H1 (cell line): ENCODE results near the gene KCNN4. TPM values are rescaled to one million over a fixed set of nuclear protein-coding genes. Genes with fewer than 3 reads are reported as not detected.

Experiments used
- CTCF ChIA-PET: fragments of 300-600 bp; sonication (Branson Sonifier 250); formaldehyde crosslinking; loops from one replicate; lab custom pipeline; 2021; ENCODE audit not compliant: partially characterized antibody; lab: Charles Lee
- POLR2A ChIA-PET: fragments of 300-600 bp; sonication (Branson Sonifier 250); formaldehyde crosslinking; loops from one replicate; lab custom pipeline; 2021; ENCODE audit warnings: inconsistent platforms; ENCODE audit not compliant: partially characterized antibody; lab: Charles Lee
- DNase-seq, 2 experiments: peaks; one replicate each; pipeline versions ENCODE4 v3.0.0 to v3.0.0-alpha.2; 2010 to 2022; ENCODE audit warnings: low spot score in 2 of 2, low read depth in 1 of 2, mixed read lengths in 1 of 2
- FAIRE-seq: peaks from 2 replicates; lab custom pipeline; 2011; peaks lifted over from hg19 to GRCh38; lab: Jason Lieb, UNC
- H2AFZ ChIP-seq: 2 replicates; pipeline ENCODE4 v1.8.1; 2012; ENCODE audit warnings: low read length, inconsistent platforms
- H2AK5ac ChIP-seq: 2 replicates; pipeline ENCODE4 v1.6.1; 2013; ENCODE audit warnings: low read depth, low read length
- H2BK120ac ChIP-seq: replicated peaks from 2 replicates; pipeline ENCODE3; 2013; ENCODE audit warnings: low read depth, low read length, inconsistent platforms
- H2BK12ac ChIP-seq: 2 replicates; pipeline ENCODE4 v1.6.1; 2013; ENCODE audit warnings: low read depth, low read length
- H2BK15ac ChIP-seq: 2 replicates; pipeline ENCODE4 v1.6.1; 2013; ENCODE audit warnings: low read length
- H2BK20ac ChIP-seq: 2 replicates; pipeline ENCODE4 v1.6.1; 2013; ENCODE audit warnings: low read length
- H2BK5ac ChIP-seq: 2 replicates; pipeline ENCODE4 v1.6.1; 2013; ENCODE audit warnings: low read depth, low read length
- H3K14ac ChIP-seq: 2 replicates; pipeline ENCODE4 v1.6.1; 2013; ENCODE audit warnings: inconsistent platforms; ENCODE audit not compliant: insufficient read length
- H3K18ac ChIP-seq: 2 replicates; pipeline ENCODE4 v1.6.1; 2013; ENCODE audit warnings: low read length; ENCODE audit errors: extremely low read depth
- H3K23ac ChIP-seq: 2 replicates; pipeline ENCODE4 v1.6.1; 2013; ENCODE audit warnings: inconsistent platforms; ENCODE audit not compliant: insufficient read length
- H3K23me2 ChIP-seq: 2 replicates; pipeline ENCODE4 v1.6.1; 2013; ENCODE audit warnings: low read depth, low read length
- H3K27ac ChIP-seq: 2 replicates; pipeline ENCODE4 v1.6.1; 2011; ENCODE audit warnings: low read depth, low read length, inconsistent platforms
- H3K27me3 ChIP-seq, 4 experiments: replicated peaks in 1 of 4; 1 replicate in 1 of 4; 2 replicates in 3 of 4; pipeline versions ENCODE4 v1.6.1 to v1.8.1; 2011 to 2013; ENCODE audit warnings: low read length in 3 of 4, mild to moderate bottlenecking in 3 of 4, inconsistent platforms in 2 of 4, mixed read lengths in 2 of 4, moderate library complexity in 1 of 4; ENCODE audit not compliant: control insufficient read depth in 3 of 4, insufficient read depth in 3 of 4; ENCODE audit errors: extremely low read depth in 1 of 4
- H3K36me3 ChIP-seq, 4 experiments: 2 replicates each; pipeline versions ENCODE4 v1.6.1 to v1.8.1; 2011 to 2013; ENCODE audit warnings: mild to moderate bottlenecking in 4 of 4, low read length in 3 of 4, moderate library complexity in 2 of 4, control low read depth in 1 of 4, inconsistent platforms in 1 of 4; ENCODE audit not compliant: insufficient read depth in 4 of 4, control insufficient read depth in 2 of 4
- H3K4ac ChIP-seq: replicated peaks from 2 replicates; pipeline ENCODE3; 2013; ENCODE audit warnings: low read length, low read depth, mixed read lengths, inconsistent platforms; ENCODE audit not compliant: insufficient read length
- H3K4me1 ChIP-seq, 4 experiments: replicated peaks in 1 of 4; 1 replicate in 1 of 4; 2 replicates in 3 of 4; pipeline versions ENCODE4 v1.6.1 to v1.8.1; 2011 to 2013; ENCODE audit warnings: low read length in 3 of 4, inconsistent platforms in 2 of 4, mixed read lengths in 1 of 4; ENCODE audit not compliant: insufficient read depth in 4 of 4, control insufficient read depth in 3 of 4
- H3K4me2 ChIP-seq, 2 experiments: 2 replicates each; pipeline versions ENCODE4 v1.6.1 to v1.8.1; 2011 to 2013; ENCODE audit warnings: low read depth in 2 of 2, low read length in 2 of 2, control low read depth in 1 of 2, inconsistent platforms in 1 of 2, mild to moderate bottlenecking in 1 of 2; ENCODE audit not compliant: insufficient read depth in 1 of 2
- H3K4me3 ChIP-seq, 4 experiments: fragments of 200-600, 300-600 bp in 1 of 4; sonication (generic), shearing (Covaris generic), sonication (Bioruptor Twin) in 1 of 4; 2 replicates each; pipeline versions ENCODE4 v1.5.1 to v1.8.1; 2011 to 2016; ENCODE audit warnings: low read length in 4 of 4, low read depth in 3 of 4, control low read depth in 2 of 4, inconsistent platforms in 2 of 4, mild to moderate bottlenecking in 2 of 4, mixed read lengths in 1 of 4, moderate library complexity in 1 of 4; ENCODE audit not compliant: insufficient read depth in 2 of 4; ENCODE audit errors: extremely low read depth in 1 of 4
- H3K56ac ChIP-seq: replicated peaks from 2 replicates; pipeline ENCODE3; 2013; ENCODE audit warnings: low read depth, mild to moderate bottlenecking, mixed read lengths, low read length, inconsistent platforms; ENCODE audit not compliant: insufficient read length
- H3K79me1 ChIP-seq: 2 replicates; pipeline ENCODE4 v1.6.1; 2013; ENCODE audit warnings: low read depth, low read length, control low read depth
- H3K79me2 ChIP-seq, 2 experiments: 2 replicates each; pipeline versions ENCODE4 v1.6.1 to v1.8.1; 2012 to 2013; ENCODE audit warnings: low read length in 2 of 2, mild to moderate bottlenecking in 2 of 2, inconsistent platforms in 1 of 2; ENCODE audit not compliant: insufficient read depth in 2 of 2, control insufficient read depth in 1 of 2
- H3K9ac ChIP-seq, 4 experiments: replicated peaks in 1 of 4; 1 replicate in 1 of 4; 2 replicates in 3 of 4; pipeline versions ENCODE4 v1.6.1 to v1.8.1; 2011 to 2013; ENCODE audit warnings: low read depth in 3 of 4, low read length in 3 of 4, control low read depth in 2 of 4, mild to moderate bottlenecking in 2 of 4, moderate library complexity in 2 of 4, inconsistent platforms in 1 of 4; ENCODE audit errors: extremely low read depth in 1 of 4
- H3K9me3 ChIP-seq, 2 experiments: 2 replicates each; pipeline versions ENCODE4 v1.6.1 to v1.8.1; 2012 to 2013; ENCODE audit warnings: mild to moderate bottlenecking in 2 of 2, moderate library complexity in 2 of 2, control low read depth in 1 of 2, inconsistent platforms in 1 of 2, low read depth in 1 of 2, low read length in 1 of 2, mixed read lengths in 1 of 2; ENCODE audit not compliant: insufficient read depth in 2 of 2
- H4K20me1 ChIP-seq, 2 experiments: replicated peaks in 1 of 2; 2 replicates each; pipeline versions ENCODE3 to v1.8.1; 2011 to 2013; ENCODE audit warnings: inconsistent platforms in 2 of 2, low read length in 2 of 2, mild to moderate bottlenecking in 1 of 2; ENCODE audit not compliant: insufficient read depth in 2 of 2, control insufficient read depth in 1 of 2
- H4K5ac ChIP-seq: 2 replicates; pipeline ENCODE4 v1.6.1; 2013; ENCODE audit warnings: low read length, low read depth, mixed read lengths, inconsistent platforms; ENCODE audit not compliant: insufficient read length
- H4K8ac ChIP-seq: 2 replicates; pipeline ENCODE4 v1.8.0; 2013; ENCODE audit warnings: mild to moderate bottlenecking, moderate library complexity, low read length, inconsistent platforms; ENCODE audit not compliant: insufficient read depth; ENCODE audit errors: extremely low read depth
- H4K91ac ChIP-seq: replicated peaks from 2 replicates; pipeline ENCODE3; 2013; ENCODE audit warnings: low read length, mixed read lengths, inconsistent platforms; ENCODE audit not compliant: insufficient read length
- ASH2L ChIP-seq: fragments of 200-600, 300-600 bp; sonication (generic); IDR thresholded peaks from one replicate; pipeline ENCODE4 v1.7.1; 2017; ENCODE audit warnings: low read length
- BCL11A ChIP-seq, 2 experiments: IDR thresholded peaks; one replicate each; pipeline ENCODE4 v1.6.1; 2011; ENCODE audit warnings: low read depth in 2 of 2, low read length in 2 of 2, mild to moderate bottlenecking in 2 of 2
- BRCA1 ChIP-seq: IDR thresholded peaks from 2 replicates; pipeline ENCODE4 v1.6.1; 2012; ENCODE audit warnings: low read depth, low read length, improper control_type of control experiment
- CHD1 ChIP-seq: IDR thresholded peaks from 2 replicates; pipeline ENCODE4 v1.6.1; 2012; ENCODE audit warnings: low read depth, low read length, improper control_type of control experiment
- CHD2 ChIP-seq: IDR thresholded peaks from 2 replicates; pipeline ENCODE4 v1.6.1; 2012; ENCODE audit warnings: low read length, improper control_type of control experiment
- CTBP2 ChIP-seq: IDR thresholded peaks from 2 replicates; pipeline ENCODE4 v1.7.0; 2011; ENCODE audit warnings: borderline replicate concordance, mild to moderate bottlenecking, moderate library complexity, mixed read lengths, low read length; ENCODE audit not compliant: insufficient read depth, insufficient read length
- E2F6 ChIP-seq: IDR thresholded peaks from 2 replicates; pipeline ENCODE4 v1.6.1; 2012; ENCODE audit warnings: inconsistent platforms
- JUN ChIP-seq: IDR thresholded peaks from 2 replicates; pipeline ENCODE4 v1.6.1; 2011; ENCODE audit warnings: low read depth, mild to moderate bottlenecking, improper control_type of control experiment, low read length
- POLR2AphosphoS5 ChIP-seq: IDR thresholded peaks from 2 replicates; pipeline ENCODE4 v1.6.1; 2011; ENCODE audit warnings: low read depth, low read length
- POU5F1 ChIP-seq: IDR thresholded peaks from 2 replicates; pipeline ENCODE4 v1.6.1; 2011; ENCODE audit warnings: low read depth, mild to moderate bottlenecking, low read length, moderate library complexity
- SP1 ChIP-seq: IDR thresholded peaks from 2 replicates; pipeline ENCODE4 v1.6.1; 2011; ENCODE audit warnings: low read depth, low read length
- SP2 ChIP-seq: IDR thresholded peaks from 2 replicates; pipeline ENCODE4 v1.6.1; 2012; ENCODE audit warnings: mild to moderate bottlenecking, low read length, inconsistent platforms
- SUZ12 ChIP-seq: fragments of 200-600 bp; sonication (generic); IDR thresholded peaks from 2 replicates; pipeline ENCODE4 v1.6.1; 2012; ENCODE audit warnings: mild to moderate bottlenecking, inconsistent platforms, low read length, moderate library complexity, mixed read lengths
- TBP ChIP-seq: IDR thresholded peaks from 2 replicates; pipeline ENCODE4 v1.6.1; 2011; ENCODE audit warnings: low read depth, low read length, improper control_type of control experiment
- YY1 ChIP-seq: IDR thresholded peaks from 2 replicates; pipeline ENCODE4 v1.6.1; 2011; ENCODE audit warnings: low read depth, mild to moderate bottlenecking, low read length
- WGBS, 2 experiments: shearing (Covaris generic) in 1 of 2; methylation state at CpG; one replicate each; pipeline versions ENCODE4 v1.1.6 to v1.1.7; 2013 to 2015; ENCODE audit warnings: low lambda C conversion rate in 2 of 2, mixed read lengths in 2 of 2, inconsistent platforms in 1 of 2, low coverage in 1 of 2, missing lambda C conversion rate in 1 of 2; ENCODE audit not compliant: insufficient replicate concordance in 2 of 2, insufficient coverage in 1 of 2, insufficient read length in 1 of 2; ENCODE audit errors: extremely low coverage in 1 of 2, missing lambda C conversion rate in 1 of 2; 5-methylcytosine and 5-hydroxymethylcytosine counted together
- polyA plus RNA-seq, 7 experiments: library from polyadenylated mRNA; depleted of rRNA in 3 of 7; stranded (reverse) in 5 of 7; unstranded in 2 of 7; fragments of >200 nt in 5 of 7; fragments of 200-250 nt in 2 of 7; gene quantifications; 1 replicate in 5 of 7; 2 replicates in 1 of 7; 4 replicates in 1 of 7; pipeline versions ENCODE4 v1.2.1 to v1.2.3, GENCODE V29; 2011 to 2013; ENCODE audit warnings: missing spikeins in 2 of 7, mixed read lengths in 2 of 7
- total RNA-seq: library from RNA; stranded (reverse); fragmentation: NEBNext Ultra II Directional; extraction: Animal tissue kit (Norgen Biotek cat#: 25700); gene quantifications from 2 replicates; pipeline ENCODE4 v1.2.1, GENCODE V29; 2021

KCNN4 gene
- total and polyA plus RNA-seq, 2 of the 8 experiments (the other 6 are each of a cell fraction or from before 2014, with no cell fraction given) = 0.78 to 1.5 TPM

GRCh38 chr19:43767818-43768217 lies 13.0 kb downstream of the KCNN4 start:
- POLR2A ChIA-PET = interaction anchor here (0.9 to 4.1 kb wide), 3 partner anchors 10 to 18 kb away, joined by 3 to 33 read pairs (median 3); partner anchors contain the start of gene SMG9
- Histone ChIP-seq H3K9me3 (no peaks in the 10 kb centered on the region), H2BK15ac (no peak overlapping the region), H3K14ac (no peak overlapping the region), H2BK20ac (no peak overlapping the region), H3K23me2 (no peaks in the 10 kb centered on the region), H3K27ac (no peak overlapping the region), H3K4me2 (no peak overlapping the region), H3K79me2 (no peaks in the 10 kb centered on the region), H3K56ac (no peak overlapping the region), H3K27me3 (peaks cover 5 to 18% (median 9%) of the 10 kb centered on the region in 4 experiments), H4K91ac (no peak overlapping the region), H3K4ac (no peak overlapping the region), H2BK120ac (no peak overlapping the region), H4K5ac (no peak overlapping the region), H3K9ac (no peak overlapping the region), H2BK5ac (no peak overlapping the region), H4K20me1 (peaks cover 0 to 2% of the 10 kb centered on the region in 2 experiments), H3K36me3 (no peaks in the 10 kb centered on the region), H3K18ac (no peak overlapping the region), H2AK5ac (no peak overlapping the region), H3K79me1 (no peaks in the 10 kb centered on the region), H3K4me1 (peaks cover 0 to 4% (median 2%) of the 10 kb centered on the region in 4 experiments; a peak in 3 of 7 replicates), H4K8ac (no peak overlapping the region), H2BK12ac (no peak overlapping the region), H2AFZ (no peak overlapping the region), H3K23ac (no peak overlapping the region), H3K4me3 (no peak overlapping the region)
- DNase-seq = no peak
- 83% methylated on average over 1 of the region's 1 CpG; no CpG with 5 or more reads in 1 of the 2 experiments for WGBS, 2 experiments
- no peak for FAIRE-seq
- CTCF ChIA-PET = interaction anchor here (0.6 to 37.0 kb wide), 6 partner anchors 11 to 62 kb away, joined by 3 to 703 read pairs (median 36); partner anchors contain the start of genes KCNN4 and SMG9
- TF ChIP-seq BCL11A (IDR thresholded peaks at IDR 0.05; ENCODE audit: low read depth in 2 of 2, low read length in 2 of 2) (no peak), CHD1 (no peak), SUZ12 (no peak), SP2 (no peak), E2F6 (no peak), TBP (no peak), YY1 (no peak), SP1 (no peak), CHD2 (no peak), POLR2AphosphoS5 (no peak), POU5F1 (no peak), BRCA1 (no peak), JUN (no peak), ASH2L (no peak), CTBP2 (no peak)
